Measurements from ENCODE around the gene COL23A1.
A peak's percentile ranks its signal among the peaks of the same experiment; 100 is the strongest.
"Not testable (repeated sequence)": the region's sequence is repeated elsewhere in the genome, so short reads cannot be mapped to it uniquely, and the experiment has no call there.

COL23A1 gene

GRCh38 chr5:178232124-178232919 lies 357.9 kb downstream of the COL23A1 start, which contains the start of gene PHYKPL:
TSS of gene PHYKPL (minus strand) at chr5:178232802. CDS start at chr5:178232550, 252 bp downstream.
- peak; percentile 56 to 66 for DNase-seq

GRCh38 chr5:178231539-178232123 lies 358.6 kb downstream of the COL23A1 start:
- DNase-seq = peak in 1 of 2 donors; percentile 25

DNA sequence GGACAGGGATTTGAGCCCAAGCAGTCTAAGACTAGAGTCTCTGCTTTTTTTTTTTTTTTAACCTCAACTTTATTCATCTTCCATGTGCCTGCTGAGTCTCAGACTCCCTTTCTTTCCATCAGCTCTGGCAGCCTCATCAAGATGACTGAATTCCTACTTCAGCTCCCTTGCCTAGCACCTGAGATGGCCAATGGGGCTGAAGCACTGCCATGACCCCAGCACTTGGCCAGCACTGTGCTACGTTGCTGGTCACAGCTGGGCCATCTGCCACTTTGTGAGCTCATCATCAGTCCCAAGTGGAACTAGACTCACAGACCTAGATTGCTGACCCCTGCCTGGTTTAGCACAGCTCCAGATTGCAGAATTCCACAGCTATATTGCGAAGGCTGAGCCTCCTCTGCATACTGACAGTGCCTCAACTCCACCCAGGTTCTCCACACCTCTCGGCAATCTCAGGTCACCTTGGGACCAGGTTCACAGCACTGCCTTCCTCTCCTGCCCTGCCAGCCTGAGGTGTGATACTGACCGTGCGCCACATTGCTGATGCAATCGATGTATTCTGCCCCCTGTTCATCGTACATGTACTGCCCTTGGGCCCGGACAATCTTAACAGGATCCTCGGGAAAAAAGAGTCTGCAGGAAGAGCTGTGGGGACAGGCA lies 359.2 kb downstream of the COL23A1 start:
- DNase-seq = no peak

DNA sequence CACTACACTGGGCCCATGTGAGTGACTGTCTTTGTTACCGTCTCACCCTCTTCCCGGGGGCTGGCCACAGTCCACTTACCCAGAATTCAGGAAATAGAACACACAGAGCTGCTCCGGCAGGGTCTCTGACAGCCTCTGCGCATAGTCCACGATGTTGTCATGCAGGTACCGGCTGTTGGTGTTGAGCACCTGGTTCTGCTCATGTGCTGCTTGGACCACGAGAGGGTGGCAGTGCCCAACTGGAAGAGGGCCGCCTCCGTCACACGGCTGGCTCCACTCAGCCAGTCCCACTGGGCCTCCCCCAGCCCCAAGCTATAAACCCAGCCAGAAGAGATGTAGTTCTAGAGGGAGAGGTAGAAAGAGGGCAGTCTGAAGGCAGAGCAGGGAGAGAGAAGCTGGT lies 360.3 kb downstream of the COL23A1 start:
- no peak for DNase-seq

- DNase-seq = not testable (repeated sequence)
Measured at GRCh38 chr5:178229111-178229510, 361.1 kb downstream of the COL23A1 start.

DNA sequence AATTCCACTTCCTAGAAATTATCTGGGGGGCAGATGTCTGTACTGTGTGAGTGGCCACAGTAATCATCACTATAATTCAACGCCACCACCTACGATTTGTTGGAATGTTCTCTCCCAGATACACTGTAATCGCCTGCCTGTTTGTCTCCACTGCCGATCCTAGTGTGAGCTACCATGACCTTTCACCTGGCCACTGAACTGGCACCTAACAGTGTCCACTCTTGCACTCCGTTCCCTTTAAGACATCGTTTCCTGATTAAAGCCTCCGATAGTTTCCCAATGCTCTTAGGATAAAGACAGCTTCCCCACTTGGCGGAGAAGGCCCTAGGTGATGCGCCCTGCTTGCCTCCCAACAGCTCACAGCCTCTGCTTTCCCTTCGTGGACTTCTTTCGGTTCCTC lies 361.6 kb downstream of the COL23A1 start:
- DNase-seq = no peak

DNA sequence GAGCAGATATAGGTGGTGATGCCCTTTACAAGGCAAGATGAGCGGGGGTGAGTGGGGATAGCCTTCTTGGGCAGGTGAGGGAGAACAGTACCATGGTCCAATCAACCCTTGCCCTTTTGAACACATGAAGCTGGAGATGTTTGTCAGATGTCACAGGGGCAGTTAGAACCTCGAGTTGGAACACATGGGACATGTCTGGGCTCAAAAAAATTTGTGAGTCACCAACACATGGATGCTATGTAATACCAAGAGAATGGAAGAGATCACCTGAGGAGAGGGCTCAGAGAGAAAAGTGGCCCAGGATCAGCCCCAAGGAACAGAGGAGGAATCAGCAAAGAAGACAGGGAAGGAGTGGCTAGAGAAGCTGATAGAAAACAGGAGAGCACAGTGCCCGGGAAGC lies 362.3 kb downstream of the COL23A1 start:
- DNase-seq = no peak

GRCh38 chr5:178227138-178227659 lies 363.0 kb downstream of the COL23A1 start:
- DNase-seq = no peak

GRCh38 chr5:178225174-178225573 lies 365.0 kb downstream of the COL23A1 start:
- DNase-seq = no peak

DNA sequence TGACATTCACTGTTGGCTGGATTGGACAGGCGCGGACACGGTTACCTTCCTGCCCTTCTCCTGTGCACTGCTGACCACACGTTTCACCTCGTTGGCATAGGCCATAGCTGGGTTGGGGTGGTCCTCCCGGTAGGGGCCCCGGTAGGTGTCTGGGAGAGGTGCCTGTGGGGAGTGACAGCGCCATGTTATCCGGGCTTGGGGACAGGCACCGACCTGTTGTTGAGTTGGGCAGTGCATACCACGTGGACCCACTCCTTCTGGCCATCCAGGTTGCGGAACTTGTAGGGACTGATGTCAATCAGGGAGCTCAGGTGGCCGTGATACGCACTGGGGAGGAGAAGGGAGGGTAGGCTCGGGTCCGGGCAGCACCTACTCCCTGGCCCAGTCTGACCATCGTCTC lies 365.8 kb downstream of the COL23A1 start:
- DNase-seq = no peak

- no peak for DNase-seq
Measured at GRCh38 chr5:178223828-178224335, 366.3 kb downstream of the COL23A1 start.

GRCh38 chr5:178223196-178223773 lies 366.9 kb downstream of the COL23A1 start:
- DNase-seq = no peak

- DNase-seq = no peak
Measured at GRCh38 chr5:178222292-178222691, 367.9 kb downstream of the COL23A1 start.

DNA sequence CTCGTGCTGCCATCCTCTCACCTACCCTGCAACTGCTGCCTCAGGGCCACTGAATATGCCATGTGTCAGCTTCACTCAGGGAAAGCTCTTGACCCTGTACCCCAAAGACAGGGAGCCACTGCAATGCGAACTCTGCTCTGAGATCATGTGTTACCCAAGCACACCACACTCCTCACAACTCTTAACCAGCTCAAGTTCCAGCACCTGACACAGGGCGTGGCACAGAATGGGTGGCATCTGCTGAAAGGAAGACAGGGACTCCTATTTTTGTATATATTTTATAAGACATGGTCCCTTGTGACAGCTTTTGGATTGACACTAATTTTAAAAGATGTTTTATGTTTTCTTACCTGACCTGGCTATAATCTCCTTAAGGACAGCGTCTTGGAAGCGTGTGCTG lies 368.3 kb downstream of the COL23A1 start:
- no peak for DNase-seq

DNA sequence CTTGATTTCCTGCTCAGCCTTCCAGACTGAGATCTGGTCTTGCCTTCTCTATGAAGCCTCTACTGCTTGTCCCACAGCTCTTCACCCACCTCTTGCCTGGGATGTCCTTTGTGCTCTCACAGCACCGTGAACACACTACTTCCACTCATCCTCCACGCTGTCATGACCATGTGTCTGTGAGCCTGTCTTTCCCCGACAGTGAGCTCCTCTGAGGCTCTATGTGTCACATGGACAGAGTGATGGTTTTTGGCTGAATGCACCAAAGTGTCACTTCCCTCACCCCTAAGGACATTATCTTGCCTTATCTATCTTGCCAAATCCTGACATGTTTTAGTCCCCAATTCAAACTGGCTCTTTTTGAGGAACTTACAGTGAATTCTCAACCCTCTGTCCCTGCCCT lies 368.9 kb downstream of the COL23A1 start:
- DNase-seq = no peak

- DNase-seq = no peak
Measured at GRCh38 chr5:178218827-178219226, 371.4 kb downstream of the COL23A1 start.

- no peak for DNase-seq
Measured at GRCh38 chr5:178218237-178218776, 371.9 kb downstream of the COL23A1 start.

GRCh38 chr5:178216779-178217178 lies 373.4 kb downstream of the COL23A1 start:
- DNase-seq = no peak

DNA sequence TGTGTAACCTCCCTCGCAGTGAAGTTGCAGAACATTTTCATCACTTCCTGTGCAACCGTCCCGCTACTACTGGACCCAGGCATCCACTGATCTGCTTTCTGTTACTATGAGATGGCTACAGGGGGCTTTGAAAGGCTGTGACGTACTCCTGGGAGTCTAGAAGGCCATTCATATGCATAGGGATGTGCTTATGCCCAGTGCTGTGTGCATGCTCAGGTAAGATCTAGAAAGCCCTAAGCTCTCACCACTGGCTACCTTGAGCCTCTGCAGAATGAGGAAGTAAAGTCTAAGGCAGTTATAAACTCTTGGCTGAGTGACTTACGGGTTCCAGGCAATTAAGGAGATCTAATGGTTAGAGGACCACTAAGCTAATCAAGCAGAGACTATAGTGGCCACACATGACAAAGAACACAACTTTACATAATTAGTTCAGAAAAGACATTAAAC lies 374.1 kb downstream of the COL23A1 start:
- DNase-seq = no peak

GRCh38 chr5:178215280-178216002 lies 374.8 kb downstream of the COL23A1 start:
- DNase-seq = no peak

DNA sequence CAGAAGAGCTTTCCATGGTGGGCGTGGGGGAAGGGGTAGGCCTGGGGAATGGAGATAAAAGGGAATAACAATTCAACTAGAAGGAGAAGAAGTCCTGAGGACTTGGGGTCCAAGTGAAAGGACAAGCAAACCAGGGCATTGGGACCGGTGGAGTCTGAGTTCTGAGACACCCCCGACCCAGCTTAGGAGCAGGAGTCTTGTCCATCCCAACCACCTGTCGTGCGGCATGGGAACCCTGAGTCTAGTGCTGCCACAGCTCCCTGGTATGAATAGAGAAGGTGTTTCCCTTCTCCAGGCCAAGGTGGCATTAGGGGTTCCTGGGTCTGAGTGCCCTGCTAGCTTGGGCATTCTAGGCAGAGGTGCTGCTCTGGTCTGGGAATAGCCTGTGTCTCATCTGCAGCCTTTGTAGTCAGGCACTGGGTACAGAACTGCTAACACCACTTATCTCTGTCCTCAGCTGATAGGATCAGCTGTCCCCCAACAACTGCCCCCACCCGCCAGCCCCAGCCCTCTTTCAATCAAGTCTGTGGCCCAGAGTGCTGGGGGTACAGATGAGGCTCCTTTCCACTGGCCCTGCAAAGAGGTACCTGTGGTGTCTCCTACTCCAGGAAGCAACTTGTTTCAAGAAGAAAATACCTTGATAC lies 375.9 kb downstream of the COL23A1 start:
- no peak for DNase-seq
